ENCODE results near the gene ALK. TPM values are rescaled to one million over a fixed set of nuclear protein-coding genes. Genes with fewer than 3 reads are reported as not detected.

The ALK gene
- total and polyA plus RNA-seq, 2 experiments from 2014 or later: 0.35 TPM; not detected in 1

GRCh38 chr2:29240601-29241000 is 680.8 kb downstream of the ALK start:
- no peaks in the 10 kb centered on the region for H4K20me1 ChIP-seq (replicated peaks; ENCODE audit: insufficient read depth)
- H3K36me3 ChIP-seq (ENCODE audit: insufficient read depth): no peaks in the 10 kb centered on the region
- no peak overlapping the region for H2AFZ ChIP-seq
- H3K27ac Mint-ChIP-seq: no peak overlapping the region
- H3K27me3 ChIP-seq (ENCODE audit: insufficient read depth): no peaks in the 10 kb centered on the region
- no peaks in the 10 kb centered on the region for H3K4me1 ChIP-seq (ENCODE audit: insufficient read depth)
- ATAC-seq: no peak
- H3K27ac ChIP-seq (ENCODE audit: low read depth): no peak overlapping the region
- no peaks in the 10 kb centered on the region for H3K9me2 ChIP-seq (ENCODE audit: insufficient read depth)
- H3K4me2 ChIP-seq: no peak overlapping the region
- no peaks in the 10 kb centered on the region for H3K9me3 Mint-ChIP-seq
- H3K4me3 ChIP-seq: no peak overlapping the region
- H3F3A ChIP-seq (replicated peaks; ENCODE audit: low read depth): no peaks in the 10 kb centered on the region
- no peak for DNase-seq (ENCODE audit: low spot score)
- H3K4me3 Mint-ChIP-seq: no peak overlapping the region
- no peaks in the 10 kb centered on the region for H3K79me2 ChIP-seq (replicated peaks; ENCODE audit: insufficient read depth)
- H3K36me3 Mint-ChIP-seq (ENCODE audit: low read depth): no peaks in the 10 kb centered on the region
- TF ChIP-seq ZNF462 (CRISPR knock-in tag; IDR thresholded peaks at IDR 0.05) (no peak), STAT1 (IDR thresholded peaks at IDR 0.05; ENCODE audit: unreplicated experiment) (no peak), CREB1 (CRISPR knock-in tag; IDR thresholded peaks at IDR 0.05; ENCODE audit: low read depth) (no peak), ETS1 (IDR thresholded peaks at IDR 0.05) (no peak), EZH2 (IDR thresholded peaks at IDR 0.05; ENCODE audit: low read depth, unreplicated experiment) (no peak), POLR2AphosphoS5 (IDR thresholded peaks at IDR 0.05; ENCODE audit: low read depth) (no peak)
- peaks cover 2% of the 10 kb centered on the region for H3K27me3 Mint-ChIP-seq (ENCODE audit: insufficient read depth, low read depth, poor library complexity)
- no peaks in the 10 kb centered on the region for H3K4me1 Mint-ChIP-seq
